Esophagus squamous epithelium (tissue), 5 donors: ENCODE data around the gene ENPP1. TPM values are rescaled to one million over a fixed set of nuclear protein-coding genes. Genes with fewer than 3 reads are reported as not detected.

Experiments used
- DNase-seq: peaks from one replicate; lab custom pipeline; 2025; lab: John Stamatoyannopoulos, UW
- H3K27ac ChIP-seq, 4 donors: fragments of 200-600 bp; sonication (generic); one replicate each; pipeline ENCODE4 v1.5.1; 2016 to 2019; ENCODE audit warnings: mild to moderate bottlenecking in 1 of 4
- H3K27me3 ChIP-seq, 4 donors: fragments of 200-600 bp; sonication (generic); 1 replicate in 3 of 4; 2 replicates in 1 of 4; pipeline versions ENCODE4 v1.5.1 to v1.6.0; 2017 to 2021; ENCODE audit warnings: antibody characterized with exemption in 1 of 4
- H3K36me3 ChIP-seq, 3 donors: fragments of 200-600 bp; sonication (generic); one replicate each; pipeline ENCODE4 v1.5.1; 2016 to 2019
- H3K4me1 ChIP-seq, 3 donors: fragments of 200-600 bp; sonication (generic); one replicate each; pipeline ENCODE4 v1.5.1; 2017 to 2019
- H3K4me3 ChIP-seq, 4 donors: fragments of 200-600 bp; sonication (generic); 1 replicate in 3 of 4; 2 replicates in 1 of 4; pipeline ENCODE4 v1.5.1; 2016 to 2019; ENCODE audit warnings: mild to moderate bottlenecking in 2 of 4, moderate library complexity in 1 of 4
- H3K9me3 ChIP-seq, 3 donors: fragments of 200-600 bp; sonication (generic); one replicate each; pipeline ENCODE4 v1.5.1; 2016 to 2019
- CTCF ChIP-seq, 6 experiments: fragments of 450-650 bp in 4 of 6; fragments of 200-600 bp in 2 of 6; sonication (generic) in 2 of 6; IDR thresholded peaks; one replicate each; pipeline ENCODE4 v1.5.1; 2016 to 2019; ENCODE audit warnings: antibody characterized with exemption in 6 of 6, mild to moderate bottlenecking in 4 of 6, moderate library complexity in 4 of 6
- POLR2A ChIP-seq, 4 donors: fragments of 450-650 bp; IDR thresholded peaks; one replicate each; pipeline ENCODE4 v1.6.1; 2017; ENCODE audit warnings: antibody characterized with exemption in 4 of 4, mild to moderate bottlenecking in 4 of 4, moderate library complexity in 3 of 4
- WGBS, 2 donors: methylation state at CpG; one replicate each; pipeline ENCODE4 v1.1.5; 2018; 5-methylcytosine and 5-hydroxymethylcytosine counted together
- intact Hi-C: fragments of 100-400 bp; cut with DNase I; formaldehyde crosslinking; loops from one replicate; pipeline ENCODE4 v1.15.0; 2022
- total RNA-seq, 4 donors: library from RNA; depleted of rRNA; stranded (reverse); fragments of >200 nt; gene quantifications; one replicate each; pipeline ENCODE4 v1.1.0, GENCODE V29; 2016
- donor health status: DM: yes; HTN: yes; CAD: no.

The ENPP1 gene
- total RNA-seq, 4 donors from 2014 or later = 0.76 to 12.6 (median 3.2) TPM

DNA sequence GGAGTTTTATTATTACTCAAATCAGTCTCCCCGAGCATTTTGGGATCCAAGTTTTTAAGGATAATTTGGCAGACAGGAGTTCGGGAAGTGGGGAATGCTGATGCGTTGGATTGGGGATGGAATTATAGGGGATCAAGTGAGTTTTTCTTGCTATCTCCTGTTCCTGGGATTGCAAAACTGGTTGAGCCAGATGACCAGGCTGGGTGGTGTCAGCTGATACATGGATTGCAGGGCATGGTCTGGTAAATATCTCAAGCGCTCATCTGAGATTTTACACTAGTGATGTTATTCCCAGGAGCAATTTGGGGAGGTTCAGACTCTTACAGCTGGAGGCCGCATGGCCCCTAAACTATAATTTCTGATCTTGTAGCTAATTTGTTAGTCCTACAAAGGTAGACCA is 54.7 kb downstream of the ENPP1 start:
- WGBS, 2 donors = 85 to 87% methylated on average over 5 of the region's 5 CpGs

DNA sequence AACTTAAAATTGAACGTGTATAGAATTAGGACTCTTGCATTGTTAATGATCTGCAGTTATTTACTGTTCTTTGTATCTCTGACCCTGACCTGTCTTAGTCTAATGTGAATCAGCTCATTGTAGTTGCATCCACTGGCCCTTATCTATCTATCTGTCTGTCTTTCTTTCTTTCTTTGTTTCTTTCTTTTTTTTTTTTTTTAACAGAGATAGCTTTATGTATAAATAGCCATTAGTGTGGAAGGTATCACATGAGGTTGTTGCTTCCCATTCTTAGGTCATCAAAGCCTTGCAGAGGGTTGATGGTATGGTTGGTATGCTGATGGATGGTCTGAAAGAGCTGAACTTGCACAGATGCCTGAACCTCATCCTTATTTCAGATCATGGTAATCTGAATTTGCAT is 59.9 kb downstream of the ENPP1 start:
- DNase-seq = no peak
- Histone ChIP-seq H3K36me3 (no peaks in the 10 kb centered on the region), H3K27me3 (no peaks in the 10 kb centered on the region), H3K4me3 (no peak overlapping the region), H3K27ac (no peak overlapping the region), H3K9me3 (no peaks in the 10 kb centered on the region), H3K4me1 (peaks cover 0 to 5% (median 0%) of the 10 kb centered on the region in 3 donors)
- TF ChIP-seq CTCF (IDR thresholded peaks at IDR 0.05) (no peak), POLR2A (IDR thresholded peaks at IDR 0.05) (no peak)
- WGBS, 2 donors = 50 to 74% methylated on average over 1 of the region's 1 CpG
- intact Hi-C loops = no loop called here

More for the DNA sequence above, 54.7 kb downstream of the ENPP1 start:
- Histone ChIP-seq H3K4me3 (no peak overlapping the region), H3K4me1 (peaks cover 0 to 13% (median 0%) of the 10 kb centered on the region in 3 donors), H3K27me3 (no peaks in the 10 kb centered on the region), H3K27ac (no peak overlapping the region), H3K9me3 (no peaks in the 10 kb centered on the region), H3K36me3 (no peaks in the 10 kb centered on the region)
- DNase-seq = no peak
- TF ChIP-seq POLR2A (IDR thresholded peaks at IDR 0.05) = no peak
- no peak for TF ChIP-seq CTCF (IDR thresholded peaks at IDR 0.05)
- intact Hi-C loops = no loop called here

DNA sequence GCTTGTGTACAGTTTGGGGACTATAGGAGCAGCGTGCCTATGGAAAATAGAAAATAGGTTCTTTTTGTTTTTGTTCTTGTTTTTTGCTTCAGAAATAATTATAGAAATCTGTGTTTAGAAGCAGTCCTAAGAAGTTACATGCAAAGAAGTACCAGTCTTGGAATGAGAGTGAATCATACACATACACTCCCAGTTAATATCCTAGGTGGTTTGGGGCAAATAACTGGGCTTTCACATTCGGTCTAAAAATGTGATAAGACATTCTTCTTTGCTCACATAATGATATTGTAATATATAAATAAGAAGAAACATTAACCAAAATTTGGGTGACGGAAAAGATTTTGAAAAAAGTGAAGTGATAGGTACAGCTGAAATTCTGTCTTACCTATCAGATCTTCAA is 61.0 kb downstream of the ENPP1 start:
- no peaks in the 10 kb centered on the region for H3K9me3 ChIP-seq
- DNase-seq = no peak
- no peaks in the 10 kb centered on the region for H3K36me3 ChIP-seq
- intact Hi-C loops = no loop called here
- no peaks in the 10 kb centered on the region for H3K27me3 ChIP-seq
- H3K4me3 ChIP-seq = no peak overlapping the region
- H3K27ac ChIP-seq = no peak overlapping the region
- no peak for TF ChIP-seq POLR2A (IDR thresholded peaks at IDR 0.05)
- TF ChIP-seq CTCF (IDR thresholded peaks at IDR 0.05) = no peak
- WGBS, 2 donors = 84 to 96% methylated on average over 3 of the region's 3 CpGs
- H3K4me1 ChIP-seq = peaks cover 0 to 3% (median 0%) of the 10 kb centered on the region in 3 donors

GRCh38 chr6:131875647-131876046 is 67.8 kb downstream of the ENPP1 start:
- H3K4me1 ChIP-seq = no peaks in the 10 kb centered on the region
- WGBS, 2 donors = 68 to 76% methylated on average over 1 of the region's 1 CpG
- intact Hi-C loops = no loop called here
- TF ChIP-seq POLR2A (IDR thresholded peaks at IDR 0.05) (no peak), CTCF (IDR thresholded peaks at IDR 0.05) (no peak)
- no peaks in the 10 kb centered on the region for H3K36me3 ChIP-seq
- DNase-seq = no peak
- no peak overlapping the region for H3K4me3 ChIP-seq
- no peaks in the 10 kb centered on the region for H3K9me3 ChIP-seq
- H3K27me3 ChIP-seq = no peaks in the 10 kb centered on the region
- H3K27ac ChIP-seq = no peak overlapping the region

DNA sequence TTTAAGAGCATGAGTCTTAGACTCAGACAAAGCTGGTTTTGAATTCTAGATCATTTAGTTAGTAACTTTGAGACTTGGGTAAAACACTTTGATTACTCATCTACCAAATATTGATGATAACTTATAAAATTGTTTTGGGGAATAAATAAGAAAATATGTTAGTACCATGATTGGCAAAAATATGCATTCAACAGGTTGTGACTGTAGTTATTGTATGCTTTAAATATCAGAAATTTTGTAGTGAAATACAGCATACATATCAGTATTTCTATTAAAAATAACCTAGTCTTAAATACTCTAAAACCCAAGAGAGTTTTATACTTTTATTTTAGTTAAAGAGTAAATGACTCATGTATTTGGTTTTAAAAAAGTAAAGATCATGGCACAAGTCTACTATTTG is 68.7 kb downstream of the ENPP1 start:
- no peak overlapping the region for H3K4me3 ChIP-seq
- H3K27me3 ChIP-seq = no peaks in the 10 kb centered on the region
- no peaks in the 10 kb centered on the region for H3K4me1 ChIP-seq
- no peaks in the 10 kb centered on the region for H3K9me3 ChIP-seq
- TF ChIP-seq CTCF (IDR thresholded peaks at IDR 0.05) (no peak), POLR2A (IDR thresholded peaks at IDR 0.05) (no peak)
- DNase-seq = no peak
- intact Hi-C loops = no loop called here
- no peaks in the 10 kb centered on the region for H3K36me3 ChIP-seq
- H3K27ac ChIP-seq = no peak overlapping the region
